T-helper 1 cell (primary cell): Measurements from ENCODE around the gene TMEM126A.

Source experiments
- DNase-seq, 5 donors: peaks; one replicate each; pipeline ENCODE4 v3.0.0-alpha.2; 2012 to 2020

The TMEM126A gene

DNA sequence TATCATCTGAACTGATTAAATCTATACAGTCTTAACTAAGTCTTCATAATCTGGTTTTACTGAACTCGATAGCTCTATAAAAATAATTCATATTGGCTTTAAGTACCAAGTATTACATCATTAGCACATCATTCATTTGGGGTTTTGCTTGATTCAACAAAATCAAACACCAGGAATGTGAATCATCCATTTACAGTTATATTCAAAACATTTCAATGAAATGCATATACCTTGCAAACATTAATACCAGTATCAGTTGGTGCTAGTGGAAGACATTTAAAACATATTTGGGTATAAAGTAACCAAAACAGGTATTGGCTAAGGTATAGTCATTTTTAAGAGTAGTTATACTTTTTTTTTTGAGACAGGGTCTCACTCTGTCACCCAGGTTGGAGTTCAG, 50.4 kb downstream of the TMEM126A start:
- no peak for DNase-seq

DNA sequence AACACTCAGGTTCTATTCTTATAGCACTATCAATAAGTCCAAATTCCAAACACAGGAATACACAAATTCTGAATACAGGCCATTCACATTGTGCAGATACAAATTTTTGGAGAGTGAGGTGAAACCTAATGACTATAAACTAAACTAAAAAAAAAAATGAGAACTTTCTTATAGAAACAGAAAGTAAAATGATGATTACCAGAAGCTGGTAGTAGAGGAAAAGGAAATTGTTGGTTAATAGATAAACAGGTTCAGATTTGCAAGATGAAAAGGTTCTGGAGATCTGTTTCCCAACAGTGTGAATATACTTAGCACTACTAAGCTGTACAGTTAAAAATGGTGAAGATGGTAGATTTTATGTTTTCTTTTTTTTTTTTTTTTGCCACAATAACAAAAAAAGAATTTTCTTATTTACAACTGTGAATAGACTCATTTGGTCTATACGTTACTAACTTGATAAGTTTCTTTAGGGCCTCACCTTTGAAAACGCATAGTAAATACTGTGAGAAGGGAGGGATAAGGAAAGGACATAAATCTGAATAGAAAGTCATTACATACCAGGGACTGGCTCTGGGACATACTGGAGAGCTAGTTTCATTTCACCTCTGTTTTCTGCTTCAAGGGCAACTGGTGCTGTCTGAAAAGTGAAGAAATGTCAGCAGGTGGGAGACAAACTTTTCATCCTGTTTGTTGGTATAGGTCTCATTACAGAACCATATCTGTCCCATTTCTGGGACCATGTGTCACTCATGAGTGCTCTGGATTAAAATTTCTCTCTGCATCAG, 52.4 kb downstream of the TMEM126A start:
- peak in 1 of 5 donors; percentile 48 for DNase-seq

- no peak for DNase-seq
These were observed 57.2 kb downstream of the TMEM126A start for GRCh38 chr11:85704967-85705366.

- DNase-seq = no peak
These were observed 58.0 kb downstream of the TMEM126A start for GRCh38 chr11:85705800-85706199.
